ENCODE data around the gene RGS3.

Gene RGS3

DNA sequence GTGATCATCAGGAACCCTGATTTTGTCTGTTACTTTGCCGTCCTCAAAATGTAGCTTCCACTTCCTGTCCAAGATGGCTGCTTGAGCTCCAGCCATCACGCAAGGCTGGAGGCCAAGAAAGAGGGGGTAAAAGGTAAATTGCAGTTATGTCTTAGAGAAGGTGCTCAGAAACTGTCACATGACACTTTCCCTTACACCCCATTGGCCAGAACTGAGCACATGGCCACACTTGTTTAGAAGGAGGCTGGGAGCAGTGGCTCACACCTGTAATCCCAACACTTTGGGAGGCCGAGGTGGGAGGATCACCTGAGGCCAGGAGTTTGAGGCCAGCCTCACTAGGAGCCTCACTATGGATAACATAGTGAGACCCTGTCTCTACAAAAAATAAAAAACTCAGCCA is 140.9 kb downstream of the RGS3 start:
- peaks cover 11% of the 10 kb centered on the region for H3K27me3 Mint-ChIP-seq (ENCODE audit: low read depth)
- no peaks in the 10 kb centered on the region for H3K36me3 Mint-ChIP-seq (ENCODE audit: low read depth)
- H3K27ac Mint-ChIP-seq = peak overlapping the region; percentile 64 to 83 (median 67)
- no peaks in the 10 kb centered on the region for H3K9me3 Mint-ChIP-seq
- peaks cover 54% of the 10 kb centered on the region for H3K4me1 Mint-ChIP-seq
- TF ChIP-seq, protein P1, sequence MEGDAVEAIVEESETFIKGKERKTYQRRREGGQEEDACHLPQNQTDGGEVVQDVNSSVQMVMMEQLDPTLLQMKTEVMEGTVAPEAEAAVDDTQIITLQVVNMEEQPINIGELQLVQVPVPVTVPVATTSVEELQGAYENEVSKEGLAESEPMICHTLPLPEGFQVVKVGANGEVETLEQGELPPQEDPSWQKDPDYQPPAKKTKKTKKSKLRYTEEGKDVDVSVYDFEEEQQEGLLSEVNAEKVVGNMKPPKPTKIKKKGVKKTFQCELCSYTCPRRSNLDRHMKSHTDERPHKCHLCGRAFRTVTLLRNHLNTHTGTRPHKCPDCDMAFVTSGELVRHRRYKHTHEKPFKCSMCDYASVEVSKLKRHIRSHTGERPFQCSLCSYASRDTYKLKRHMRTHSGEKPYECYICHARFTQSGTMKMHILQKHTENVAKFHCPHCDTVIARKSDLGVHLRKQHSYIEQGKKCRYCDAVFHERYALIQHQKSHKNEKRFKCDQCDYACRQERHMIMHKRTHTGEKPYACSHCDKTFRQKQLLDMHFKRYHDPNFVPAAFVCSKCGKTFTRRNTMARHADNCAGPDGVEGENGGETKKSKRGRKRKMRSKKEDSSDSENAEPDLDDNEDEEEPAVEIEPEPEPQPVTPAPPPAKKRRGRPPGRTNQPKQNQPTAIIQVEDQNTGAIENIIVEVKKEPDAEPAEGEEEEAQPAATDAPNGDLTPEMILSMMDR (IDR thresholded peaks at IDR 0.05; ENCODE audit: unreplicated experiment in 3 of 3) = no peak
- no peak overlapping the region for H3K4me3 Mint-ChIP-seq

DNA sequence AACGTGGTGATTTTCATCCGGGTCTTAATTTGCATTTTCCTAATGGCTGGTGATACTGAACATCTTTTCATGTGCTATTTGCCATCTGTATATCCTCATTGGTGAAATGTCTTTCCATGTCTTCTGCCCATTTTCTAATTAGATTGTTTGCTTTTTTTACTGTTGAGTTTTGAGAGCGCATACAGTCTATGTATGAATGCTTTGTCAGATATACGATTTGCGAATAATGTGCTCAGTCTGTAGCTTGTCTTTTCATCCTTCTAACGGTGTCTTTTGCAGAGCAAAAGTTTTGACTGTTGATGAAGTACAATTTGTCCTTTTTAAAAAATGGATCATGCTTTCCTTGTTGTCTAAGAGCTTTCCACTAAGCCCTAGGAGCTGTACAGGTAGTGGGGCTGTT is 143.0 kb downstream of the RGS3 start:
- Mint-ChIP-seq H3K27ac (peak overlapping the region; percentile 0 to 28 (median 8)), H3K36me3 (ENCODE audit: low read depth) (no peaks in the 10 kb centered on the region), H3K4me3 (no peak overlapping the region), H3K9me3 (no peaks in the 10 kb centered on the region), H3K4me1 (peaks cover 56% of the 10 kb centered on the region), H3K27me3 (ENCODE audit: low read depth) (peaks cover 21% of the 10 kb centered on the region)
- TF ChIP-seq, protein P1 (IDR thresholded peaks at IDR 0.05; ENCODE audit: unreplicated experiment in 3 of 3) = no peak

DNA sequence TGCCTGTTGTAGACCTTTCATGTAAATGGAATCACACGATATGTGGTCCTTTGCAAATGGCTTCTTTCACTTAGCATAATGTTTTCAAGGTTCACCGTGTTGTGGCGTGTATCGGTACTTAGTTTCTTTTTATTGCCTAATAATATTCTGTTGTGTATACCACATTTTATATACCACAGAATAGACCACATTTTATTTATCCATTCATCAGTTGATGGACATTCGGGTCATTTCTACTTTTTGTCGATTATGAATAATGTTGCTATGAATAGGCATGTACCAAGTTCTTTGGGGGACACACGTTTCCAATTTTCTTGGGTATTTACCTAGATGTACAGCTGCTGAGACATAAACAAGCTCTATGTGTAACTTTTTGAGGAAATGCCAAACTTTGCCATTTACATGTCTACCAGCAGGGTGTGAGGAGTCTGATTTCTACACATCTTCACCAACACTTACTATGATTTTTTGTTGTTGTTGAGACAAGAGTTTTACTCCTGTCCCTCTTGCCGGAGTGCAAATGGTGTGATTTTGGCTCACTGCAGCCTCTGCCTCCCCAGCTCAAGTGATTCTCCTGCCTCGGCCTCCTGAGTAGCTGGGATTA is 144.7 kb downstream of the RGS3 start:
- Mint-ChIP-seq H3K4me1 (peaks cover 46% of the 10 kb centered on the region), H3K9me3 (no peaks in the 10 kb centered on the region), H3K4me3 (no peak overlapping the region), H3K27ac (peak overlapping the region in 1 of 3 experiments; percentile 46), H3K27me3 (ENCODE audit: low read depth) (peaks cover 17% of the 10 kb centered on the region), H3K36me3 (ENCODE audit: low read depth) (no peaks in the 10 kb centered on the region)
- TF ChIP-seq, protein P1 (IDR thresholded peaks at IDR 0.05; ENCODE audit: unreplicated experiment in 3 of 3) = no peak

DNA sequence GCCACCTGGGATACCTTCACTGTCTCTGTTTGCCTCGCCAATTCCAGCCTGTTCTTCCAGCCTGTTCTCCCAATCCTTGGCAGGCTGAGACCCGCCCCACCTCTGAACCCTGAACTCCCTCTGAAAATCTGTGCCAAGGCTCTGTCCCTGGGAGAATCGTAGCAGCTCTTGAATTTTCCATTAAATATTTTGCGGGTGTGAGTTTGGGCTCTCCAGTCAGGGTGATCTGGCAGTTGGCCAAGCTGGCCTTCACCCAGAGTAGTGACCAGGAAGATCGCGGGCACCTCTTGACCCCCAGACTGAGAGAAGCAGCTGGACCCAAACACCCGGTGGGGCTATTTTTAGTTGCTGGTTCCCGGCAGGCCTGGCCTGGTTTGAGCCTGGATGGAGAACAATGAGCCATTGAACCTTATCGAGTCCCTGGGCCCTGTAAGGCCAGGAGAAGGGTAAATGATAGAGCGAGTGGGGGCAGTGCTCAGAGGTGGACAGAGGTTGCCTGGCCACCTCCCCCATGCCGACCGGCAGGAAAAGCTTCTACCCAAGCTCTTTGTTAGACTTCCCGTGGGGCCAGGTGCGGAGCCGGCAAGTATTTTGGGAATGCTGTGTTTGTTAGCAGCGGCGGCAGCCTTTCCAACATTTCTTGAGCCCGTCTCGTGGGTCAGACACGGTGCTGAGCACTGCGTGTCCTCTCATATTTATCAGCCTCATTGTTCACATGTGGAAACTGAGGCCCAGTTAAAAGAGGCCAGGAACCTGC is 146.2 kb downstream of the RGS3 start:
- peak overlapping the region; percentile 53 to 88 (median 86) for H3K27ac Mint-ChIP-seq
- H3K27me3 Mint-ChIP-seq (ENCODE audit: low read depth) = peaks cover 13% of the 10 kb centered on the region
- TF ChIP-seq, protein P1 (IDR thresholded peaks at IDR 0.05; ENCODE audit: unreplicated experiment in 3 of 3) = no peak
- no peaks in the 10 kb centered on the region for H3K9me3 Mint-ChIP-seq
- H3K4me1 Mint-ChIP-seq = peaks cover 46% of the 10 kb centered on the region
- H3K36me3 Mint-ChIP-seq (ENCODE audit: low read depth) = no peaks in the 10 kb centered on the region
- peak overlapping the region in 1 of 3 experiments; percentile 24 for H3K4me3 Mint-ChIP-seq

DNA sequence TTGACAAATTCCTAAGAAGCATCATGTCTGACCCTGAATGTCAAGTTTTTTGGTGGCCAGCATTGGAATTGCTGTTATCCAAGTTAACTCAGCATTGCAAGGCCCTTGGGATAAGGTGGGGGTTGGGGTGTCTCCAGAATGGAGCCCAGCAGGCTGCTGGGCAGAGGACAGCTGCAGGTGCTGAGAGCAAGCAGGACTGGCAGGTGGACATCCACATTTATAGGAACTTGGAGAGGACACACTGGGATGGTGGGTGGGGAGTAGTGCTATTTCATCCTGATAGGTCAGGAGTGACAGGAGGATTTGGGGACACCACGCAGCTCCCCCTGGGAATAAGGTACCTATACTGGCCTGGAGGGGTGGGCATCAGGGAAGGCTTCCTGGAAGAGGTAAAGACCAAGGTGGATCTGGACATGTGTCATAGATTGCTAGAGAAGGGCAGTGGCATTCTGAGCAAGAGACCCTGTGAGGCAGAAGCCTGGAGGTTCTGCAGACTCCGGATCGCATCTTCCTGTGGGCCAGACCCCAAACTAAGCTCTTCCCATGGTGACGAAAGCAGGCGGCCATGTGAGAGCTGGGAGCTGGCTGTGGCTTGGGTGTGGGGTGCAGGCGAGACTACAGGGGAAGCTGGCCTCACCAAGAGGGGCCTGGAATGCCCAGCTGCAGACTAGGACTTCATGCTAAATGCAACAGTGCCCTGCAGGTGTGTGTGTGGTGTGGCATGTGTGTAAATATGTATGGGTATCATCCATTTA is 148.1 kb downstream of the RGS3 start:
- Mint-ChIP-seq H3K4me1 (peaks cover 56% of the 10 kb centered on the region), H3K27me3 (ENCODE audit: low read depth) (peaks cover 10% of the 10 kb centered on the region), H3K36me3 (ENCODE audit: low read depth) (no peaks in the 10 kb centered on the region), H3K9me3 (no peaks in the 10 kb centered on the region), H3K27ac (peak overlapping the region; percentile 54 to 88 (median 86)), H3K4me3 (no peak overlapping the region)
- TF ChIP-seq, protein P1 (IDR thresholded peaks at IDR 0.05; ENCODE audit: unreplicated experiment in 3 of 3) = no peak
